ENCODE results near the gene RRP1.

DNA sequence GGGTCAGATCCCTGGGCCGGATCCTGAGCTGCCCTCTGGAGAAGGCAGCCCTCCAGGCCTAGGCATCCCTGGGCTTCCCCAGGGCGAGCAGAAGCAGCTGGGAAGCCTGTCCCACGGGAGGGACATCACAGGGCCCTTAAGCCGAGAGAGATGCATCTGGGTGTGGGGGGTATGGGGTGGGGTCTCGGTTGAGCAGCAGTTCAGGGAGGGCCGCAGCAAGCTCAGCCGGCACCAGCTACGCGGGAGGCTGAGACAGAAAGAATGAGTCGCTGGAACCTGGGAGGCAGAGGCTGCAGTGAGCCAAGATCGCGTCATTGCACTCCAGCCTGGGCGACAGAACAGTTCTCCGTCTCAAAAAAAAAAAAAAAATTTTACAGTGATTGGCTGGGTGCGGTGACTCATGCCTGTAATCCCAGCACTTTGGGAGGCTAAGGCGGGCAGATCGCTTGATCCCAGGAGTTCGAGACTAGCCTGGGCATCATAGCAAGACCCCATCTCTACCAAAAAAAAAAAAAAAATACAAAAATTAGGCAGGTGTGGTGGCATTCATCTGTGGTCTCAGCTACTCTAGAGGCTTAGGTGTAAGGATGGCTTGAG lies 37.7 kb downstream of the RRP1 start:
- TF ChIP-seq, protein P1, sequence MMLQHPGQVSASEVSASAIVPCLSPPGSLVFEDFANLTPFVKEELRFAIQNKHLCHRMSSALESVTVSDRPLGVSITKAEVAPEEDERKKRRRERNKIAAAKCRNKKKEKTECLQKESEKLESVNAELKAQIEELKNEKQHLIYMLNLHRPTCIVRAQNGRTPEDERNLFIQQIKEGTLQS (IDR thresholded peaks at IDR 0.05; ENCODE audit: borderline replicate concordance, extremely low read depth, low read depth, low read length): no peak
- TF ChIP-seq POLR2A (IDR thresholded peaks at IDR 0.05; ENCODE audit: low read depth, low read length) (no peak), YY1 (IDR thresholded peaks at IDR 0.05; ENCODE audit: low read depth, low read length) (no peak), ESRRA (IDR thresholded peaks at IDR 0.05; ENCODE audit: low read length) (no peak), NFYB (IDR thresholded peaks at IDR 0.05; ENCODE audit: insufficient read depth, low read depth, low read length) (no peak), POLR2AphosphoS5 (IDR thresholded peaks at IDR 0.05; ENCODE audit: low read length) (no peak), ZSCAN29 (IDR thresholded peaks at IDR 0.05) (no peak), RAD21 (IDR thresholded peaks at IDR 0.05; ENCODE audit: insufficient read depth, low read depth, low read length) (no peak), RCOR1 (conservative IDR thresholded peaks at IDR 0.05; ENCODE audit: low read depth, low read length) (no peak), CREB1 (IDR thresholded peaks at IDR 0.05; ENCODE audit: low read depth) (no peak)
- TF ChIP-seq, protein P2, sequence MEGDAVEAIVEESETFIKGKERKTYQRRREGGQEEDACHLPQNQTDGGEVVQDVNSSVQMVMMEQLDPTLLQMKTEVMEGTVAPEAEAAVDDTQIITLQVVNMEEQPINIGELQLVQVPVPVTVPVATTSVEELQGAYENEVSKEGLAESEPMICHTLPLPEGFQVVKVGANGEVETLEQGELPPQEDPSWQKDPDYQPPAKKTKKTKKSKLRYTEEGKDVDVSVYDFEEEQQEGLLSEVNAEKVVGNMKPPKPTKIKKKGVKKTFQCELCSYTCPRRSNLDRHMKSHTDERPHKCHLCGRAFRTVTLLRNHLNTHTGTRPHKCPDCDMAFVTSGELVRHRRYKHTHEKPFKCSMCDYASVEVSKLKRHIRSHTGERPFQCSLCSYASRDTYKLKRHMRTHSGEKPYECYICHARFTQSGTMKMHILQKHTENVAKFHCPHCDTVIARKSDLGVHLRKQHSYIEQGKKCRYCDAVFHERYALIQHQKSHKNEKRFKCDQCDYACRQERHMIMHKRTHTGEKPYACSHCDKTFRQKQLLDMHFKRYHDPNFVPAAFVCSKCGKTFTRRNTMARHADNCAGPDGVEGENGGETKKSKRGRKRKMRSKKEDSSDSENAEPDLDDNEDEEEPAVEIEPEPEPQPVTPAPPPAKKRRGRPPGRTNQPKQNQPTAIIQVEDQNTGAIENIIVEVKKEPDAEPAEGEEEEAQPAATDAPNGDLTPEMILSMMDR (IDR thresholded peaks at IDR 0.05 in 2 of 3, conservative IDR thresholded peaks at IDR 0.05 in 1 of 3; ENCODE audit: control insufficient read depth in 2 of 3, extremely low read depth in 1 of 3, insufficient read depth in 1 of 3, low read depth in 3 of 3, low read length in 3 of 3): no peak
- TF ChIP-seq, protein P3, sequence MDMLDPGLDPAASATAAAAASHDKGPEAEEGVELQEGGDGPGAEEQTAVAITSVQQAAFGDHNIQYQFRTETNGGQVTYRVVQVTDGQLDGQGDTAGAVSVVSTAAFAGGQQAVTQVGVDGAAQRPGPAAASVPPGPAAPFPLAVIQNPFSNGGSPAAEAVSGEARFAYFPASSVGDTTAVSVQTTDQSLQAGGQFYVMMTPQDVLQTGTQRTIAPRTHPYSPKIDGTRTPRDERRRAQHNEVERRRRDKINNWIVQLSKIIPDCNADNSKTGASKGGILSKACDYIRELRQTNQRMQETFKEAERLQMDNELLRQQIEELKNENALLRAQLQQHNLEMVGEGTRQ (IDR thresholded peaks at IDR 0.05; ENCODE audit: borderline replicate concordance, low read depth, low read length): no peak

All from GM12878 (cell line).